Epithelial cell of esophagus (primary cell): ENCODE data around the gene KIFC1.

ENCODE experiments used
- DNase-seq: peaks from one replicate; pipeline ENCODE4 v3.0.0; 2010; ENCODE audit warnings: low read depth
- H3K4me3 ChIP-seq: 2 replicates; pipeline ENCODE4 v1.5.1; 2011; ENCODE audit warnings: mild to moderate bottlenecking, low read length, control low read depth
- CTCF ChIP-seq: IDR thresholded peaks from 2 replicates; pipeline ENCODE4 v1.5.1; 2011; ENCODE audit warnings: low read depth, mild to moderate bottlenecking, low read length, control low read depth, inconsistent platforms; ENCODE audit not compliant: insufficient read depth; ENCODE audit errors: missing control alignments

Gene KIFC1

DNA sequence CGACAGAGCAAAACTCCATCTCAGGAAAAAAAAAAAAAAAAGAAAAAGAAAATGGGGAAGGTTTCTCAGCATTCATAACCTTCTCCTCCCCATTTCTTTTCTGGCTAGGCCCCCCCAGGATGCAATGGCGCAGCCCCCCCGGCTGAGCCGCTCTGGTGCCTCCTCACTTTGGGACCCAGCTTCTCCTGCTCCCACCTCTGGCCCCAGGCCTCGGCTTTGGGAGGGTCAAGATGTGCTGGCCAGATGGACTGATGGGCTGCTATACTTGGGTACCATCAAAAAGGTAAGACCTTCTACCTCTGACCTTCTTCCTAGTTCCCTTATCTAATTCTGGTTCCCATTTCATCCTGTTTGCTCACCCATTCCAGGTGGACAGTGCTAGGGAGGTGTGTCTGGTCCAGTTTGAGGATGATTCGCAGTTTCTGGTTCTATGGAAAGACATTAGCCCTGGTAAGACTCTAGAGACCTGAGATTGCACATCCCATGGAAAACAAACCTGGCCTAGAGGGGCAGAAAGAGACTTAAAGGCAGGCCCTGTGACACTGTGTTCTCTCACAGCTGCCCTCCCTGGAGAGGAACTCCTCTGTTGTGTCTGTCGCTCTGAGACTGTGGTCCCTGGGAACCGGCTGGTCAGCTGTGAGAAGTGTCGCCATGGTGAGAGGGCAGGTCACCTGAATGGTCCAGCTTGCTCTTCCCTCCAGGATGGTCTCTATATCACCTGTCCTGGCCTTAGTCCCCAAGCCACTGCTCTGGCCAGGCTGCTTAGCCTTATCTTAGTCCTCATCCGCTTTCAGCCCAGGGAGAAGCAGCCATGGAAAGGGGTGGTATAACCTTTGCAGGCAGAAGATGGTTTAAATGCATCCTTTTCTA lies 20.8 kb downstream of the KIFC1 start:
- DNase-seq: no peak
- TF ChIP-seq CTCF: no peak
- H3K4me3 ChIP-seq: no peak overlapping the region

DNA sequence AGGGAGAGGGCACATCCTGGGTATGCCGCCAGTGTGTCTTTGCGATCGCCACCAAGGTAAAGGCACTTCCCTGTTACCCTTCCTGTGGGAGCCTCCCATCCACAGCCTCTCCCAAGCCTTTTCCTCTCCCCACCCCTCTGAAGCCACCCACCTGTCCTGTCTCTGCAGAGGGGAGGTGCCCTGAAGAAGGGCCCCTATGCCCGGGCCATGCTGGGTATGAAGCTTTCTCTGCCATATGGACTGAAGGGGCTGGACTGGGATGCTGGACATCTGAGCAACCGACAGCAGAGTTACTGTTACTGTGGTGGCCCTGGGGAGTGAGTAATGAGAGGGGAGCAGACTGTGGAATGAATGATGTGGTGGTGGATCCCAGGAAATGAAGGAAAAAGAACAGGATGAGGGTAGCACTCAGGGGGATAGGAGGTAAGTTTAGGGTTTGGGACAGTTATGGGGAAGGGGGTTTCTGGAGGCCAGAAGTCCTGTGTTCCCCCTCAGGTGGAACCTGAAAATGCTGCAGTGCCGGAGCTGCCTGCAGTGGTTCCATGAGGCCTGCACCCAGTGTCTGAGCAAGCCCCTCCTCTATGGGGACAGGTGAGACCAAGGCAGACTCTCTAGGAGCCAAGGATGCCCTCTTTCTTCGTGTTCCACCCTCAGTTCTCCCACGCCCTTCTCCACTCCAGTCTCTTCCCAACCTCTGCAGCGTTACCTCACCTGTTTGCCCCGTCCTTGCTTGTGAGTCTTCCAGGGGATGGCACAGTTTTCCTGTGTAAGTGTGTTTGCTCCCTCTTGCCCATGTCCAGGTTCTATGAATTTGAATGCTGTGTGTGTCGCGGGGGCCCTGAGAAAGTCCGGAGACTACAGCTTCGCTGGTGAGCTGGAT lies 21.9 kb downstream of the KIFC1 start:
- TF ChIP-seq CTCF: no peak
- H3K4me3 ChIP-seq: no peak overlapping the region
- DNase-seq: no peak

GRCh38 chr6:33414592-33415271 lies 23.1 kb downstream of the KIFC1 start:
- no peak overlapping the region for H3K4me3 ChIP-seq
- DNase-seq: no peak
- peak; percentile 36 for TF ChIP-seq CTCF

DNA sequence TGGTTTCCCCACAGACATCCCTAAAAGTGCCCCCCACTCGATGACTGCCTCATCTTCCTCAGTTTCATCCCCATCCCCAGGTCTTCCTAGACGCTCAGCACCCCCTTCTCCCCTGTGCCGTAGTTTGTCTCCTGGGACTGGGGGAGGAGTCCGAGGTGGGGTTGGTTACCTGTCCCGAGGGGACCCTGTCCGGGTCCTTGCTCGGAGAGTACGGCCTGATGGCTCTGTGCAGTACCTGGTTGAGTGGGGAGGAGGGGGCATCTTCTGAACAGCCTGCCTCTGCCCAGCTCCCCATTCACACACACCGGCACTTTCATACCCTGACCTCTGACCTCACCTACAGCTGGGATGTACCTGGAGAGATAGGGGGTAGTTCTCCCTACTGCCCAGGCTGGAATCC lies 24.2 kb downstream of the KIFC1 start:
- no peak for TF ChIP-seq CTCF
- H3K4me3 ChIP-seq: no peak overlapping the region
- no peak for DNase-seq

- no peak for TF ChIP-seq CTCF
- no peak for DNase-seq
- peak overlapping the region; percentile 98 for H3K4me3 ChIP-seq
Observed at GRCh38 chr6:33416386-33417127, 24.9 kb downstream of the KIFC1 start.

- peak; percentile 79 for DNase-seq
- peak overlapping the region; percentile 98 for H3K4me3 ChIP-seq
- TF ChIP-seq CTCF: no peak
Observed at GRCh38 chr6:33417128-33417902, 25.7 kb downstream of the KIFC1 start.
